Neural crest cell (in vitro differentiated cells): ENCODE data around the gene MTF1. TPM values are rescaled to one million over a fixed set of nuclear protein-coding genes. Genes with fewer than 3 reads are reported as not detected.

Experiments used
- DNase-seq: peaks from one replicate; pipeline ENCODE4 v3.0.0; 2021; ENCODE audit warnings: low read depth, mixed read lengths, low spot score
- H3K27ac Mint-ChIP-seq: one replicate; pipeline ENCODE4 v1.8.0; 2021; ENCODE audit warnings: mild to moderate bottlenecking, mixed read lengths; ENCODE audit not compliant: unreplicated experiment
- H3K27me3 Mint-ChIP-seq: 2 replicates; pipeline ENCODE4 v1.8.0; 2021; ENCODE audit warnings: low read depth, mild to moderate bottlenecking, mixed read lengths
- H3K36me3 Mint-ChIP-seq: 2 replicates; pipeline ENCODE4 v1.8.0; 2021; ENCODE audit warnings: low read depth, mild to moderate bottlenecking, mixed read lengths
- H3K4me1 Mint-ChIP-seq: 2 replicates; pipeline ENCODE4 v1.8.0; 2021; ENCODE audit warnings: mixed read lengths
- H3K4me3 Mint-ChIP-seq: one replicate; pipeline ENCODE4 v1.8.0; 2021; ENCODE audit warnings: mild to moderate bottlenecking, mixed read lengths
- H3K9me3 Mint-ChIP-seq: 2 replicates; pipeline ENCODE4 v1.8.0; 2021; ENCODE audit warnings: mixed read lengths
- CTCF ChIP-seq: fragments of 200-600 bp; sonication (generic); conservative IDR thresholded peaks from 2 replicates; pipeline ENCODE4 v1.5.0; 2021; ENCODE audit warnings: antibody characterized with exemption, mild to moderate bottlenecking
- total RNA-seq: library from RNA; stranded (reverse); gene quantifications from 2 replicates; pipeline ENCODE4 v1.2.1, GENCODE V29; 2021

MTF1 gene
- total RNA-seq, 1 donor from 2014 or later = 19.9 TPM

- no peaks in the 10 kb centered on the region for H3K4me1 Mint-ChIP-seq
- H3K27me3 Mint-ChIP-seq = no peaks in the 10 kb centered on the region
- no peak overlapping the region for H3K27ac Mint-ChIP-seq
- no peaks in the 10 kb centered on the region for H3K9me3 Mint-ChIP-seq
- TF ChIP-seq CTCF = no peak
- DNase-seq = no peak
- H3K4me3 Mint-ChIP-seq = no peak overlapping the region
- H3K36me3 Mint-ChIP-seq = no peaks in the 10 kb centered on the region
Observed at GRCh38 chr1:37888022-37888700, 28.8 kb upstream of the MTF1 start.

GRCh38 chr1:37884145-37884544 lies 24.8 kb upstream of the MTF1 start:
- TF ChIP-seq CTCF = no peak
- Mint-ChIP-seq H3K36me3 (no peaks in the 10 kb centered on the region), H3K27ac (no peak overlapping the region), H3K9me3 (no peaks in the 10 kb centered on the region), H3K27me3 (no peaks in the 10 kb centered on the region), H3K4me1 (no peaks in the 10 kb centered on the region), H3K4me3 (no peak overlapping the region)
- DNase-seq = no peak

GRCh38 chr1:37883671-37884070 lies 24.3 kb upstream of the MTF1 start:
- H3K4me1 Mint-ChIP-seq = no peaks in the 10 kb centered on the region
- no peaks in the 10 kb centered on the region for H3K27me3 Mint-ChIP-seq
- TF ChIP-seq CTCF = no peak
- H3K9me3 Mint-ChIP-seq = no peaks in the 10 kb centered on the region
- DNase-seq = no peak
- H3K36me3 Mint-ChIP-seq = no peaks in the 10 kb centered on the region
- H3K27ac Mint-ChIP-seq = no peak overlapping the region
- H3K4me3 Mint-ChIP-seq = no peak overlapping the region

GRCh38 chr1:37879865-37880264 lies 20.5 kb upstream of the MTF1 start:
- no peak for DNase-seq
- TF ChIP-seq CTCF = no peak
- Mint-ChIP-seq H3K27ac (no peak overlapping the region), H3K4me1 (no peaks in the 10 kb centered on the region), H3K4me3 (no peak overlapping the region), H3K27me3 (no peaks in the 10 kb centered on the region), H3K36me3 (no peaks in the 10 kb centered on the region), H3K9me3 (no peaks in the 10 kb centered on the region)

GRCh38 chr1:37878071-37878470 lies 18.7 kb upstream of the MTF1 start:
- Mint-ChIP-seq H3K27ac (no peak overlapping the region), H3K9me3 (no peaks in the 10 kb centered on the region), H3K4me1 (no peaks in the 10 kb centered on the region), H3K4me3 (no peak overlapping the region), H3K36me3 (no peaks in the 10 kb centered on the region), H3K27me3 (no peaks in the 10 kb centered on the region)
- DNase-seq = no peak
- no peak for TF ChIP-seq CTCF
